K562 (cell line): ENCODE measurements around the gene CREB5.

Source experiments
- ARID2 ChIP-seq: fragments of 450-650 bp; IDR thresholded peaks from 2 replicates; pipeline ENCODE4 v1.6.1; 2017; ENCODE audit warnings: antibody characterized with exemption, mild to moderate bottlenecking
- BHLHE40 ChIP-seq: IDR thresholded peaks from 2 replicates; pipeline ENCODE4 v1.6.1; 2011; ENCODE audit warnings: low read length, improper control_type of control experiment
- CTCF ChIP-seq, 3 experiments: IDR thresholded peaks in 2 of 3; conservative IDR thresholded peaks in 1 of 3; 2 replicates each; pipeline ENCODE4 v1.5.1; 2011 to 2012; ENCODE audit warnings: low read length in 3 of 3, mild to moderate bottlenecking in 3 of 3, control low read depth in 2 of 3, improper control_type of control experiment in 1 of 3, inconsistent platforms in 1 of 3, low read depth in 1 of 3, mixed read lengths in 1 of 3, moderate library complexity in 1 of 3; ENCODE audit not compliant: insufficient read depth in 2 of 3
- CXXC5 ChIP-seq: fragments of 250-450 bp; sonication (Bioruptor Pico); IDR thresholded peaks from 2 replicates; pipeline ENCODE4 v1.8.0; 2022; ENCODE audit warnings: inconsistent platforms, mild to moderate bottlenecking, moderate library complexity
- EZH2 ChIP-seq: IDR thresholded peaks from 2 replicates; pipeline ENCODE4 v1.6.1; 2012; ENCODE audit warnings: low read depth, mild to moderate bottlenecking, inconsistent platforms, low read length, borderline replicate concordance
- HMG20A ChIP-seq: fragments of 450-650 bp; formaldehyde crosslinking; conservative IDR thresholded peaks from 2 replicates; pipeline ENCODE4 v1.4.0; 2020; ENCODE audit warnings: mild to moderate bottlenecking, mixed read lengths
- LEF1 ChIP-seq: fragments of 450-650 bp; IDR thresholded peaks from 2 replicates; pipeline ENCODE4 v1.6.1; 2016; ENCODE audit warnings: mild to moderate bottlenecking
- PREB ChIP-seq: sonication (generic); formaldehyde crosslinking; IDR thresholded peaks from 2 replicates; pipeline ENCODE4 v1.8.1; 2023; ENCODE audit warnings: mild to moderate bottlenecking, missing genetic modification reagents
- SETDB1 ChIP-seq: IDR thresholded peaks from one replicate; pipeline ENCODE4 v1.6.1; 2012; ENCODE audit warnings: low read length, control low read depth, inconsistent platforms
- SREBF1 ChIP-seq: fragments of 150-350 bp; IDR thresholded peaks from 2 replicates; pipeline ENCODE4 v1.6.1; 2014; ENCODE audit warnings: antibody characterized with exemption, low read depth, low read length, borderline replicate concordance
- ZNF780A ChIP-seq: fragments of 250-450 bp; sonication (Bioruptor Pico); IDR thresholded peaks from 2 replicates; pipeline ENCODE4 v1.5.0; 2021; ENCODE audit warnings: mild to moderate bottlenecking
- TF ChIP-seq, protein P1 (sequence below): fragments of 450-650 bp; IDR thresholded peaks from 2 replicates; pipeline ENCODE4 v1.6.1; 2016; ENCODE audit warnings: mild to moderate bottlenecking
- TF ChIP-seq, protein P2 (sequence below): sonication (generic); formaldehyde crosslinking; IDR thresholded peaks from 2 replicates; pipeline ENCODE4 v1.9.0; 2022; ENCODE audit warnings: mild to moderate bottlenecking, missing genetic modification reagents

DNA sequence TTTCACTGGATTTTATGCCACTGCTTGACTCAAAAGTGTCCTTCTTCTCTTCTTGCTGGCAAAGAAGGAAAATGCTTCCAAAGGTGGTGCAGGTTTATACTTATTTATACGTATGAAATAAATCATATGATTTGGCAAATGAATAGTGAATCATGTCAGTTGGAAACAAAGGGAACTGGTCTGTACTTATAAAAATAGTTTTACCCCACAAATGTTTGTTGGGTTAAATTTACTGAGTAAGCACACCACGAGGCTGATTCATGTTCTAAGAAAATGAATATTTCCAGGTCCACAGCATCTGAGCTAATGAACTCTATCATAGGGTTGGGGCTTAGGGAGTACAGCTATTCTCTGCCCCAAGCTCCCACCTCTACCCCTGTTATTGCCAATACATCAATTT, 313.6 kb downstream of the CREB5 start:
- TF ChIP-seq ZNF780A (no peak), BHLHE40 (no peak), SETDB1 (no peak), LEF1 (no peak), CTCF (IDR thresholded peaks at IDR 0.05 in 2 of 3, conservative IDR thresholded peaks at IDR 0.05 in 1 of 3; ENCODE audit: insufficient read depth in 2 of 3, low read depth in 1 of 3, low read length in 3 of 3) (no peak), EZH2 (no peak), ARID2 (no peak), PREB (CRISPR knock-in tag) (no peak), SREBF1 (no peak), CXXC5 (CRISPR knock-in tag) (no peak), HMG20A (CRISPR knock-in tag) (no peak)
- TF ChIP-seq, protein P1, sequence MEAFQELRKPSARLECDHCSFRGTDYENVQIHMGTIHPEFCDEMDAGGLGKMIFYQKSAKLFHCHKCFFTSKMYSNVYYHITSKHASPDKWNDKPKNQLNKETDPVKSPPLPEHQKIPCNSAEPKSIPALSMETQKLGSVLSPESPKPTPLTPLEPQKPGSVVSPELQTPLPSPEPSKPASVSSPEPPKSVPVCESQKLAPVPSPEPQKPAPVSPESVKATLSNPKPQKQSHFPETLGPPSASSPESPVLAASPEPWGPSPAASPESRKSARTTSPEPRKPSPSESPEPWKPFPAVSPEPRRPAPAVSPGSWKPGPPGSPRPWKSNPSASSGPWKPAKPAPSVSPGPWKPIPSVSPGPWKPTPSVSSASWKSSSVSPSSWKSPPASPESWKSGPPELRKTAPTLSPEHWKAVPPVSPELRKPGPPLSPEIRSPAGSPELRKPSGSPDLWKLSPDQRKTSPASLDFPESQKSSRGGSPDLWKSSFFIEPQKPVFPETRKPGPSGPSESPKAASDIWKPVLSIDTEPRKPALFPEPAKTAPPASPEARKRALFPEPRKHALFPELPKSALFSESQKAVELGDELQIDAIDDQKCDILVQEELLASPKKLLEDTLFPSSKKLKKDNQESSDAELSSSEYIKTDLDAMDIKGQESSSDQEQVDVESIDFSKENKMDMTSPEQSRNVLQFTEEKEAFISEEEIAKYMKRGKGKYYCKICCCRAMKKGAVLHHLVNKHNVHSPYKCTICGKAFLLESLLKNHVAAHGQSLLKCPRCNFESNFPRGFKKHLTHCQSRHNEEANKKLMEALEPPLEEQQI: no peak
- TF ChIP-seq, protein P2, sequence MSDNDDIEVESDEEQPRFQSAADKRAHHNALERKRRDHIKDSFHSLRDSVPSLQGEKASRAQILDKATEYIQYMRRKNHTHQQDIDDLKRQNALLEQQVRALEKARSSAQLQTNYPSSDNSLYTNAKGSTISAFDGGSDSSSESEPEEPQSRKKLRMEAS (CRISPR knock-in tag): no peak
